Astrocyte (in vitro differentiated cells and primary cell): Measurements from ENCODE around the gene PACS2.

Experiments
- EZH2 ChIP-seq: IDR thresholded peaks from 2 replicates; pipeline ENCODE4 v1.6.1; 2012; ENCODE audit warnings: mild to moderate bottlenecking, low read length, inconsistent platforms; ENCODE audit not compliant: insufficient read depth
- TF ChIP-seq, protein P1 (sequence below): IDR thresholded peaks from 2 replicates; pipeline ENCODE4 v1.5.1; 2011; ENCODE audit warnings: low read depth, mild to moderate bottlenecking, inconsistent platforms, low read length, moderate library complexity; ENCODE audit not compliant: insufficient read depth

- TF ChIP-seq, protein P1, sequence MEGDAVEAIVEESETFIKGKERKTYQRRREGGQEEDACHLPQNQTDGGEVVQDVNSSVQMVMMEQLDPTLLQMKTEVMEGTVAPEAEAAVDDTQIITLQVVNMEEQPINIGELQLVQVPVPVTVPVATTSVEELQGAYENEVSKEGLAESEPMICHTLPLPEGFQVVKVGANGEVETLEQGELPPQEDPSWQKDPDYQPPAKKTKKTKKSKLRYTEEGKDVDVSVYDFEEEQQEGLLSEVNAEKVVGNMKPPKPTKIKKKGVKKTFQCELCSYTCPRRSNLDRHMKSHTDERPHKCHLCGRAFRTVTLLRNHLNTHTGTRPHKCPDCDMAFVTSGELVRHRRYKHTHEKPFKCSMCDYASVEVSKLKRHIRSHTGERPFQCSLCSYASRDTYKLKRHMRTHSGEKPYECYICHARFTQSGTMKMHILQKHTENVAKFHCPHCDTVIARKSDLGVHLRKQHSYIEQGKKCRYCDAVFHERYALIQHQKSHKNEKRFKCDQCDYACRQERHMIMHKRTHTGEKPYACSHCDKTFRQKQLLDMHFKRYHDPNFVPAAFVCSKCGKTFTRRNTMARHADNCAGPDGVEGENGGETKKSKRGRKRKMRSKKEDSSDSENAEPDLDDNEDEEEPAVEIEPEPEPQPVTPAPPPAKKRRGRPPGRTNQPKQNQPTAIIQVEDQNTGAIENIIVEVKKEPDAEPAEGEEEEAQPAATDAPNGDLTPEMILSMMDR: no peak
- no peak for TF ChIP-seq EZH2
Measured at GRCh38 chr14:105423488-105424195, 109.1 kb downstream of the PACS2 start.
